DMS79 treated with DMSO at 0.1 percent for 48 hours (cell line): Measurements from ENCODE around the gene UGT3A1.
"Not testable (repeated sequence)": the region's sequence is repeated elsewhere in the genome, so short reads cannot be mapped to it uniquely, and the experiment has no call there.

Experiments
- DNase-seq: peaks from one replicate; lab custom pipeline; 2025; lab: John Stamatoyannopoulos, UW

Gene UGT3A1, protein sequence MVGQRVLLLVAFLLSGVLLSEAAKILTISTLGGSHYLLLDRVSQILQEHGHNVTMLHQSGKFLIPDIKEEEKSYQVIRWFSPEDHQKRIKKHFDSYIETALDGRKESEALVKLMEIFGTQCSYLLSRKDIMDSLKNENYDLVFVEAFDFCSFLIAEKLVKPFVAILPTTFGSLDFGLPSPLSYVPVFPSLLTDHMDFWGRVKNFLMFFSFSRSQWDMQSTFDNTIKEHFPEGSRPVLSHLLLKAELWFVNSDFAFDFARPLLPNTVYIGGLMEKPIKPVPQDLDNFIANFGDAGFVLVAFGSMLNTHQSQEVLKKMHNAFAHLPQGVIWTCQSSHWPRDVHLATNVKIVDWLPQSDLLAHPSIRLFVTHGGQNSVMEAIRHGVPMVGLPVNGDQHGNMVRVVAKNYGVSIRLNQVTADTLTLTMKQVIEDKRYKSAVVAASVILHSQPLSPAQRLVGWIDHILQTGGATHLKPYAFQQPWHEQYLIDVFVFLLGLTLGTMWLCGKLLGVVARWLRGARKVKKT

DNA sequence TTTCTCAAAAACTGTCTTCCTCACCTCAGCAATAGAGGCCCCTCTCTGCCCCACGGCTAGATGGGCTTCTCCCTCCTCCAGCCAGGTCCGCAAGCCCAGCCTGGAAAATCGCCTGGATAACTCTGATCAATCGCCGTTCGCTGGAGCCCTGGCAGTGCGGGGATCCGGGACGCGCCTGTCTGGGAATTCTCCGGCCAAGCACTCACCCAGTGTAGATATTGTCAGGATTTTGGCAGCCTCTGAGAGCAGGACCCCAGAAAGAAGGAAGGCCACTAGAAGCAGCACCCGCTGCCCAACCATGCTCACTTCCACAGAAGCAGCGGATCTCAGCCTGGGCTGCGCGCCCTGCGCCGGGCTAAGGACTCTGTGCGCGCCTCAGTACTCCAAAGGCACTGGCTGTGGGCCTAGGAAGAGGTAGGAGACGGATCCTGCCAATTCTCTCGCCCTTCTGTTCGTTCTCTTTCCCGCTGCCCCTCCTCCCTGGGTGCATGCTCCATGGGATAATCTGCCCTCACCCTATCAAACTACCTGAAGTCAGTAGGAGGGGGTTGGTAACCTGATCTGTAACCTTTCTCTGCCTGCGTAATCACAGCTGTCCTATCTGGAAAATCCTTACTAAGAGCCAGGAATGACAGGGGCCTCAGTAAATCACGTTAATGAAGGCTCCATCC is at the start of gene UGT3A1:
UGT3A1 (minus strand) TSS at position 450 of the 671 bp plus-strand sequence; CDS start at position 300, 150 bp downstream.
- DNase-seq, result peak; percentile 38

GRCh38 chr5:36035696-36036095 is 44.5 kb upstream of the UGT3A1 start:
- no peak for DNase-seq

- peak; percentile 15 for DNase-seq
These were observed 43.4 kb upstream of the UGT3A1 start for GRCh38 chr5:36034536-36035134.

- no peak for DNase-seq
These were observed 42.3 kb upstream of the UGT3A1 start for GRCh38 chr5:36033486-36033885.

DNA sequence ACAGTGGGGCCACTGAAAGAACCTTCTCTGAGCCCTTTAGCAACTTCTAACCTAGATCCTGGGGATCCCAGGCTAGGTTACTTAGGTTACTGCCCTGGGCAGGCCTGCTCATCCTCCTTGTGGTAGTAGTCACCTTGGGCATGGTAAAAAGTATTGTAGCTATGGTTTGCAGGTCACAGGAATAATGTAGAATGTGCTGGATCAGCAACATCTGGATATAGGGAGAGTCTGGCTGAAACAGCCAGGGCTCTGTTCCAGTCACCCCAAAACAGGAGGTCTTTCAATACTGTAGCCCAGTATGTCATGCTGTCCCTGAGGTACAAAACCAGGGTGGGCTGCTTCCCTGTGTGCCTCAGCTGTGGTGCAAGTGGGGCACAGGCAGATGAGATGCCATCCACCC is 41.9 kb upstream of the UGT3A1 start:
- no peak for DNase-seq

DNA sequence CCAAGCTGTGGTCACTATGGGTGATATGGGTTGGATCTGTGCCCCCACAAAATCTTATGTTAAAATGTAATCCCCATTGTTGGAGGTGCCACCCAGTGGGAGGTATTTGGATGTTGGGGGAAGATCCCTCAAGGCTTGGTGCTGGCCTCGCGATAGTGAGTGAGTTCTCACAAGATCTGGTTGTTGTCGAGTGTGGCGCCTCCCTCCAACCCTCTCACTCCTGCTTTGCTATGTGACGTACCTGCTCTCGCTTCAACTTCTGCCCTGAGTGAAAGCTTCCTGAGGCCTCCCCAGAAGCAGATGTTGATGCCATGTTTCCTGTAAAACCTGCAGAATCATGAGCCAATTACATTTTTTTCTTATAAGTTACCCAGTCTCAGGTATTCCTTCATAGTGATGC is 40.0 kb upstream of the UGT3A1 start:
- no peak for DNase-seq

- DNase-seq, result peak; percentile 21
These were observed 38.7 kb upstream of the UGT3A1 start for GRCh38 chr5:36029914-36030313.

- no peak for DNase-seq
These were observed 37.8 kb upstream of the UGT3A1 start for GRCh38 chr5:36028816-36029465.

GRCh38 chr5:36027711-36028110 is 36.5 kb upstream of the UGT3A1 start:
- DNase-seq, result no peak

DNA sequence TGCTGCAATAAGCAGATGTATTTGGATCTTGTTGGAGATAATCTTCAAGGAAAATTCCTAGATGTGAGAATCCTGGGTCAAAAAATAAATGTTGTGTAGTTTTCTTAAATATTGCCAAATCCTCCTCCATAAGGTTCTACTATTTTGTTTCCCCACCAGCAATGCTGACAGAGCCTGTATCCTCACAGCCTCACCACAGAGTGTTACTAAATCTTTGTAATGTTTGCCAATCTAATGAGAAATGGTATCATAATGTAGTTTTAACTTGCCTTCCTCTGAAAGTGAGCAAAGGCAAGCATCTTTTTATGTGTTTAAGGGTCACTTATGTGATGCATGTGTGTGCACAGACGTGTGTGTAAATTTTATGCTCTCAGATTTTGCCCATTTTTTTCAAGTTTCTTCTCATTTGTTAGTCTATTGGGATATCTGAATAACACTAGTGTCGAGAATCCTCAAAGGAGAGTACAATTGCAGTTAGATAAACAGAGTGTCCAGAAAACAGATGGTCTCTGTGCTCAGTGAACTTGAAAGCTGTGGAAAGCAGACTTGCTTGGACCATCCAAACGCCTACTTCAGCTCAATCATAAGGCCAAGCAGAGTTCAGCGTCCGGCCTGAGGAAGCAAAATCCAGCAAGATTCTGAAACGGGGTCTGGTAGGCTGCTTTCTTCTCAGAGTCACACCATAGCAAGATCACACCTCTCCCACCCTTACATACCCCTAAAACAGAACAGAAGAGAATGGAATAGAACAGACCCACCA is 35.7 kb upstream of the UGT3A1 start:
- DNase-seq, result no peak

DNA sequence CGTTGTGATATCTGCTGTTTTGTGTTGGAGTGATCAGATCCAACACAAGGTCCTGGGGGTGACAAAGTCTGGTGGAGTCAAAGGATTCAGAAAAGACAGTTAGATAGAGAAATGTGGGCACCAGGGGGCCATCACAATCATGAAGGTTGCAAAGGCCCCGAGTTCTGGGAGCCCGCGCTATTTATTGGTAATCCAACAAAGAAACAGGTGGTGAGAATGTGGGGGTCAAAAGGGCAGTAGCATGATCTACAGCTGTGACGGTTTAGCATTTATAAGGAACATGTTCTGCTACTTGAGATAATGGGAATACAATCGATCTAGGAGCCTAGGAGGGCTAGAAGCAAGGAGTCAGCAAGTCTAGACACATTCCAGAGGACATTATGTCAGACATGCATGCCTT is 31.1 kb upstream of the UGT3A1 start:
- DNase-seq, result not testable (repeated sequence)

GRCh38 chr5:36019584-36019983 is 28.4 kb upstream of the UGT3A1 start:
- DNase-seq, result not testable (repeated sequence)

DNA sequence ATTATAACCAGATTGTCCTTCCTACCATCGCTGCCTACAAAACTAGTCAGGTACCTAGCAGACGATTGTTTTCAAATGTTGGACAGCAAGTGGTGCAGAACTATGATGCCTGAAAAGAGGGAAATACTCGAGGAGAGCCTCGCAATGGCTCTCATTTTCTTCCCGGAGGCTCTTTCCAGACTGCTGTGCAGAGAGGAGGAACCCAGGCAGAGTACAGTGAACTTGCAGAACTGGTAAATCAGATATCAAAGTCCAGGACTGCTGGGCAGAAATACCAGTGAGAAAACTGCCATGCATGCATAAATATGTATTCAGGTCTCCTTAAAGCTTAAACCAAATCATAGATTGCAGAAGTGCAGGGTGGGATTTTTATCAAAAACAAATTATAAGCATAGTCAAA is 26.4 kb upstream of the UGT3A1 start:
- DNase-seq, result peak; percentile 6

DNA sequence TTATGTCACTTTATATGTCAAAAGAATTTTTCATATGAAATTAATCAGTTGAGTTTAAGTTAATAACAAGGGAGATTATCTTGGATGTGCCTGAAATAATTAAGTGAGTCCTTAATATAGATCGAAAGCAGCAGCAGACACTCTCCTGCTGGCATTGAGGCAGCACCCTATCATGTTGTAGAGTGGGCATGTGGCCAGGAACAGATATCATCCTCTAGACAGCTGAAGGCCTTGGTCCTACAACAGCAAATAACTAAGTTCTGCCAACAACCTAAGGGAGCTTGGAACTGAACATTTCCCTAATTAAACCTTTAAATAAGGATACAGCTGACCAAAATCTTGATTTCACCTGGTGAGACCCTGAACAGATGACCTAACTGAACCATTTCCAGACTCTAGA is 25.8 kb upstream of the UGT3A1 start:
- no peak for DNase-seq

DNA sequence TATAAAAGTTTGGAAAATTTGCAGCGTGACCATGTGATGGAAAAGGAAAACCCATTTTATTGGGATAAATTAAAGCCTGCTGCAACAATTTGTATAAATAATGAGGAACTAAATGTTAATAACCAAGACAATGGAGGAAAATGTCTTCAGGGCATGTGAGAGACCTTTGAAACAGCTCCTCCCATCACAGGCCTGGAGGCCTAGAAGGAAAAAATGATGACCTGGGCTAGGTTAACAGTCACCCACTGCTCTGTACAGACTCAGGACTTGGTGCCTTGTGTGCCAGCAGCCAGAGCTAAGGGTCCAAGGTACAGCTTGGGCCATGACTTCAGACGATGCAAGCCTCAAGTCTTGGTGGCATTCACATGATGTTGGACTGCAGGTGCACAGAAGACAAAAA is 22.0 kb upstream of the UGT3A1 start:
- DNase-seq, result no peak

DNA sequence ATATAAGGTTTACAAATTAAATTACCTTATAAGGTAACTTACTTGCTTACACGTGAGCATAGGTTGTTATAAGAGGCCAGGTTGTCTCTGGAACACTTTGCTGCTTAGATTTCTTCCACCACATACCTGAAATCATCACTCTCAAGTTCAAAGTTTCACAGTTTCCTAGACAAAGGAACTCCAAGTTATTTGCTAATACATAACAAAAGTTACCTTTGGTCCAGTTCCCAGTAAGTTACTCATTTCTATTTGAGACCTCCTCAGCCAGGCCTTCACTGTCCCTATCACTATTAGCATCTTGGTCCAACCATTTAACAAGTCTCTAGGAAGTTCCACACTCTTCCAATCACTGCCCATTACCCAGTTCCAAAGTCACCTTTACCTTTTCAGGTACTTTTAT is 18.5 kb upstream of the UGT3A1 start:
- DNase-seq, result no peak

- no peak for DNase-seq
These were observed 16.2 kb upstream of the UGT3A1 start for GRCh38 chr5:36007366-36007765.

DNA sequence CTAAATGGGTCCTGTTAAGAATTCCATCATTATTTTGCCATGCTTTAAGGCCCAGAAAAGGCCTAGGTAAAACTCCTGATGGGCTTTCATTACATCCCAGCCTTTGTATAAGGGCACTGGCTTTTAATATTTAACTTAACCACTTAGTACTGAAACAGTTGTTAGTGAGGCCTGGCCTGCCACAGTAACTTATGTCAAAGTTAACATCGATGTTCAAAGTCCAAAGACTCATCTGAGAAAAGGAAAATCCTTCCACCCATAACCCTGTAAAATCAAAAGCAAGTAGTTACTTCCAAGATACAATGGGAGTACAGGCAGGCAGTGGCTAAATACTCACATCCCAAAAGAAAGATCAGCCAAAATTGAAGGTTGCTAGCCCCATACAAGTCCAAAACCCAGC is 15.0 kb upstream of the UGT3A1 start:
- DNase-seq, result no peak

DNA sequence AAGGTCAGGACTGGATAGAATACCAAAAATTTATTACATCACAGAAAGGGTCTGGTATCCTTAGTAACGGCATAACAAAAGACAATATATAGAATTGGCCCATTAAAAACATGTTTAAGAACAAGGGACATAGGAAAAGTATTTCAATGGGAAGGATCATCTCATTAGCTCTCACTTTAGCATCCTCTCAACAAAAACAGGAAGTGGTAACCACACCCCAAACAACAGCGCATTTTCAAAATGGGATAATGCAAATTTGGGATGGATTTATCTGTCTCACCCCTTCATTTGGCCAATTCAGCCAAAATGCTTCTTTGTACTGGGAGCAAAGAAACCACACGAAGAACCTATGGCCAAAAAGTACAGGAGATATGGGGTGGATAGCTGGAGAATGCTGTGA is 9.8 kb upstream of the UGT3A1 start:
- no peak for DNase-seq

- no peak for DNase-seq
These were observed 8.4 kb upstream of the UGT3A1 start for GRCh38 chr5:35999547-35999946.

GRCh38 chr5:35996076-35996475 is 4.9 kb upstream of the UGT3A1 start:
- DNase-seq, result no peak

GRCh38 chr5:35990520-35990919 is 670 bp downstream of the UGT3A1 start:
- DNase-seq, result peak; percentile 14
